Measurements from ENCODE around the gene KRTAP4-5. TPM values are rescaled to one million over a fixed set of nuclear protein-coding genes. Genes with fewer than 3 reads are reported as not detected.
"Not testable (repeated sequence)": the region's sequence is repeated elsewhere in the genome, so short reads cannot be mapped to it uniquely, and the experiment has no call there.

Gene KRTAP4-5
- total RNA-seq, 1 donor: not detected

- TF ChIP-seq, protein P1, sequence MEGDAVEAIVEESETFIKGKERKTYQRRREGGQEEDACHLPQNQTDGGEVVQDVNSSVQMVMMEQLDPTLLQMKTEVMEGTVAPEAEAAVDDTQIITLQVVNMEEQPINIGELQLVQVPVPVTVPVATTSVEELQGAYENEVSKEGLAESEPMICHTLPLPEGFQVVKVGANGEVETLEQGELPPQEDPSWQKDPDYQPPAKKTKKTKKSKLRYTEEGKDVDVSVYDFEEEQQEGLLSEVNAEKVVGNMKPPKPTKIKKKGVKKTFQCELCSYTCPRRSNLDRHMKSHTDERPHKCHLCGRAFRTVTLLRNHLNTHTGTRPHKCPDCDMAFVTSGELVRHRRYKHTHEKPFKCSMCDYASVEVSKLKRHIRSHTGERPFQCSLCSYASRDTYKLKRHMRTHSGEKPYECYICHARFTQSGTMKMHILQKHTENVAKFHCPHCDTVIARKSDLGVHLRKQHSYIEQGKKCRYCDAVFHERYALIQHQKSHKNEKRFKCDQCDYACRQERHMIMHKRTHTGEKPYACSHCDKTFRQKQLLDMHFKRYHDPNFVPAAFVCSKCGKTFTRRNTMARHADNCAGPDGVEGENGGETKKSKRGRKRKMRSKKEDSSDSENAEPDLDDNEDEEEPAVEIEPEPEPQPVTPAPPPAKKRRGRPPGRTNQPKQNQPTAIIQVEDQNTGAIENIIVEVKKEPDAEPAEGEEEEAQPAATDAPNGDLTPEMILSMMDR (IDR thresholded peaks at IDR 0.05; ENCODE audit: insufficient read depth, low read length): no peak
- no peak overlapping the region for H3K4me3 ChIP-seq (ENCODE audit: low read depth, low read length)
- DNase-seq (ENCODE audit: low read depth): no peak
These were observed 17.9 kb upstream of the KRTAP4-5 start for GRCh38 chr17:41167561-41167960.

GRCh38 chr17:41163828-41164227 is 14.2 kb upstream of the KRTAP4-5 start:
- DNase-seq (ENCODE audit: low read depth): no peak
- TF ChIP-seq, protein P1 (IDR thresholded peaks at IDR 0.05; ENCODE audit: insufficient read depth, low read length): no peak
- no peak overlapping the region for H3K4me3 ChIP-seq (ENCODE audit: low read depth, low read length)

GRCh38 chr17:41160648-41161047 is 11.0 kb upstream of the KRTAP4-5 start, which contains the start of gene KRTAP4-4:
Gene KRTAP4-4, minus strand, starts transcription at chr17:41160748. Its CDS starts 57 bp downstream, at chr17:41160691.
- TF ChIP-seq, protein P1 (IDR thresholded peaks at IDR 0.05; ENCODE audit: insufficient read depth, low read length): no peak
- no peak for DNase-seq (ENCODE audit: low read depth)
- no peak within 1 kb of the TSS for H3K4me3 ChIP-seq (ENCODE audit: low read depth, low read length)

GRCh38 chr17:41160190-41160589 is 10.6 kb upstream of the KRTAP4-5 start:
- H3K4me3 ChIP-seq (ENCODE audit: low read depth, low read length); DNase-seq (ENCODE audit: low read depth): not testable (repeated sequence)

DNA sequence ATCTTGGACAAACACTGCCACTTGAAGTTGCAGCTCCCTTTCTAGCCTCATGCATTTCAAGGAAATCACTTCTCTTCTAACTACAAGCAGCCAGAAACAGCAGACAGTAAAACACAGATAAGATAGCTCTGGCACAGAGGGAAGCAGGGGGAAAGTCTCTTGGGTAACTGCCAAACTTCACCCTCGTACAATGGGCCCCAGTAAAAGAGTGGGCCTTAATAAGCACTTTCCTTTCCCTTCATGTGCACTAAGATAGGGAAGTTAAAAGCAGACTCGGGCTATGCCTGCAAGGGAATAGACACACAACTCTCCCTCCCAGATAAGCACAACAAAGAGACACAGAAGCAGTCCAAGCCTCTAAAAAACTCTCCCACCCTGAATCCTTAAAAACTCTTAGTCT is 4.2 kb upstream of the KRTAP4-5 start:
- TF ChIP-seq, protein P1 (IDR thresholded peaks at IDR 0.05; ENCODE audit: insufficient read depth, low read length): no peak
- no peak overlapping the region for H3K4me3 ChIP-seq (ENCODE audit: low read depth, low read length)
- DNase-seq (ENCODE audit: low read depth): no peak

DNA sequence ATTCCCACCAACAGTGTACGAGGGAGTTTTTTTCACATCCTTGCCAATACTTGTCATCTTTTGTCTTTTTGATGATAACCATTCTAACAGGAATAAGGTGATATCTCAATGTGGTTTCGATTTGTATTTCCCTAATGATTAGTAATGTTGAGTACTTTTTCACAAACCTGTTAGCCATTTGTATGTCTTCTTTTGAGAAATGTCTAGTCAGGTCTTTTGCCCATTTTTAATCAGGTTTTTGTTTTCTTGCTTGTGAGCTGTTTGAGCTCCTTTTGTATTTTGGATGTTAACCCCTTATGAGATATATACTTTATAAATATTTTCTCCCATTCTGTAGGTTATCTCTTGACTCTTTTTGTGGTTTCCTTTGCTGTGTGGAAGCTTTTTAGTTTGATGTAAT is 1.9 kb upstream of the KRTAP4-5 start:
- TF ChIP-seq, protein P1 (IDR thresholded peaks at IDR 0.05; ENCODE audit: insufficient read depth, low read length): no peak
- DNase-seq (ENCODE audit: low read depth): no peak

DNA sequence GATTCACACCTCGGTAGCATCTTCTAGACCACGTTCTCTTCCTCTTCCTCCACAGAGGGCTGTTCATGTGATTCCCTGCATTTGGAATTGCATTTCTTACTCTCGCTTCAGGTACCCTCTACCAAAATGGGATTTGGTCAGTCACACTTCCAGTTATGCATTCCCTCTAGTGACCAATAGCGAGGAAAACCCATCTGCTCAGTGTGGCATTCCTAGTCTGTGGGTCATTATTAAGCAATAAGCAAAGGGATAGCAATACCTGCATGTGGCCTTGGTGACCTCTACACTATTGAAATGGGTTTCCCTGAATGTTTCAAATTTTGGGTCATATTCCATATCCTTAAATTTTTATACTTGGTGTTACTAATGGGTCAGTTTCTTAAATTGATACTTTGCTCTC is 401 bp upstream of the KRTAP4-5 start:
- TF ChIP-seq, protein P1 (IDR thresholded peaks at IDR 0.05; ENCODE audit: insufficient read depth, low read length): no peak
- no peak for DNase-seq (ENCODE audit: low read depth)
- no peak overlapping the region for H3K4me3 ChIP-seq (ENCODE audit: low read depth, low read length)

More for the DNA sequence above, 1.9 kb upstream of the KRTAP4-5 start:
- no peak overlapping the region for H3K4me3 ChIP-seq (ENCODE audit: low read depth, low read length)

GRCh38 chr17:41148971-41149651 is 514 bp downstream of the KRTAP4-5 start:
- not testable (repeated sequence) for DNase-seq (ENCODE audit: low read depth); H3K4me3 ChIP-seq (ENCODE audit: low read depth, low read length)

Measured in fibroblast of the aortic adventitia (primary cell).